Measurements from ENCODE around the gene PRKCE.

PRKCE gene

DNA sequence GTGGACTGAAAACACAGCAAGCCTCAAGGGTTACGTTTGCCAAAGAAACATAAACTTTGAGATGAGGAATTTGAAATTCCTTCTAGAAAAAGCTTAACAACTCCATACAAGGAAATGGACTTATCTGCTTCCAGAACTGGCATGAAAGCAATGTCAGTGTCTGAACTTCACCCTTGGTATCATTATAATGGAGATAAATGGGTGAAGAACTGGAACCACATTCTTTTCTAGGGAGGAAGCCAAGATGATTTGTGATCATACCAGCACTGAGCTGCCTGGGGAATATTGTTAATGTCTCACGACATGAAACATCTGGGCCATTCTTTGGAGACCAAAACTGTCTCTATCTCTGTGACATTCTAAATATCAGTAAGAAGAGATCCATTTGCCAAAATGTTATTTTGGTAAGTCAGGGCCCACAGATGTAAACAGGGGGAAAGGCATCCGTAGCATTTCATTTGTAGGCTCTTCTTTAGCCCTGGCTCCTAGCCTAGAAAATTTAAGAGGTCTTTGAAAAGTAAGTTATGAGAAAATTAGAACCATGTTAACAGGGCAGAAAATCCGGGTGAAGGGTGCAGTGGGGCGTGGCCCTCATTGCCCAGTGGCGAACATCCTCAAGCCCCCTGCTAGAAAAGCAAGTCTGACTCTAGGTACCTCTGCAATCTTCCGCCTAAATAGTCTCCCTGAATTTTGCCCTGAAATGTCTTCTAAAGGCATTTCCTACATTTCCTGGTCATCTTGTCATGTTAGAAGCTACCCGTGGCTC, 350.4 kb downstream of the PRKCE start:
- DNase-seq (ENCODE audit: insufficient read length, low spot score) (no peak), FAIRE-seq (peak; percentile 36)

DNA sequence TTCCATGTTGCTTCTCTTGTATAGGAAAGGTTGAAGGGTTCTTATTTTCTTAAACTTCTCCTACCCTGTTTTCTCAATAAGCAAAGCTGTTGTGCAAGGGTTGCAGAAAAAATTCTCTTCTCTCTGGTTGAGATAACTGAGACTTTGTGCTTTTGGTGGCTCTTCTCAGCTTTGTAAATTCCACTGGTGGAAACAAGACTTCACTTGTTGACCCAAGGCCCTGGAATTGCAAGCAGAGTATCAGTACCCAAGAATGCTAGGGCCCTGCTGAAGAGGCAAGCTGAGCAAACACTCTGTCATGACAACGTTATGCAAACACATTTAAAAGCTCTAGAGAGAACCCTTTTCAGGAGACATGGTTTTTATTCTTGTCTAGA, 351.0 kb downstream of the PRKCE start:
- FAIRE-seq (no peak), DNase-seq (ENCODE audit: insufficient read length, low spot score) (no peak)

DNA sequence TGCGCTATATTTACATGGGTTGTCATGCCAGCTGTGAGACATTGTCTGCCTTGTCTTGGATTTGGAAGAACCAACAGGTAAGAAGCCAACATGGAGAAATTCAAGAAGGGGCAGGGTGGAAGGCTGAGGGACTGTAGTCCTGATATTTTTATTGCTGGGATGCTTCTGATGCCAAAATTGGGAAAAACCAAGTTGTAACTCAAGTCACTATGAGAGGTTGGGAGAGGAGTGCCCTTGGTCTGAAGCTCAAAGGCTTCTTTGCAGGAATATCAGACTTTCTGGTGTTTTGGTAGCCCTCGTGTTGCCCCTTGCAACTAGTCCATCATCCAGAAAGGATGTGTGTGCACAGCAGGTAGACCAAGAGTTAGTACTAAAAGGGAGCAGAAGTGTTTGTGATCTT, 351.5 kb downstream of the PRKCE start:
- FAIRE-seq (no peak), DNase-seq (ENCODE audit: insufficient read length, low spot score) (no peak)

DNA sequence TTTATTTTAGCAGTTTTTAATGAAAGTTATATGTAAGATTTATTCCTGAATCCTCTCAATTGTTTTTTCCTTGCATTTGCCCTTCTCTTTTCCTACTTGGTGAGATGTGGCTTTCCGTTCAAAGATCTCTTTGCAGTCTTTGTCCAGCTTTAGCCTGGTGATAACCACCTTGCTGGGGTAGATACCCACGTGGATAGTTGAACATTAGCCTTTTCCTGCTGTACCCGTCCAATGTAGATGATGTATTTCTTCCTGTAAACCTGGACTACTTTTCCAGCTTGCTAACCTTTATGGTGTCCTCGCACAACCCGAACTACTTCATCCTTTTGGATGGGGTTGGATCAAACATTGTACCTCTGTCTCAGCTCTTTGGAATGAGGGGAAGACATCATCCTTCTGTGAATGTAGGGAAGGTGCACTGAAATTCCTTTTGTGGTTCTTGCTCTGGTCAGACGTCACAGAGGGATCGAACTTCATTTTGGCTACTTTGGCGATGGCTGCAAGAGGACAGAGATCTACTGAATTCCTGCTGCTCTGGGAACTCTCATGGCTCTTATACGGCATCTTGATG, 352.5 kb downstream of the PRKCE start:
- no peak for DNase-seq (ENCODE audit: insufficient read length, low spot score)
- no peak for FAIRE-seq

DNA sequence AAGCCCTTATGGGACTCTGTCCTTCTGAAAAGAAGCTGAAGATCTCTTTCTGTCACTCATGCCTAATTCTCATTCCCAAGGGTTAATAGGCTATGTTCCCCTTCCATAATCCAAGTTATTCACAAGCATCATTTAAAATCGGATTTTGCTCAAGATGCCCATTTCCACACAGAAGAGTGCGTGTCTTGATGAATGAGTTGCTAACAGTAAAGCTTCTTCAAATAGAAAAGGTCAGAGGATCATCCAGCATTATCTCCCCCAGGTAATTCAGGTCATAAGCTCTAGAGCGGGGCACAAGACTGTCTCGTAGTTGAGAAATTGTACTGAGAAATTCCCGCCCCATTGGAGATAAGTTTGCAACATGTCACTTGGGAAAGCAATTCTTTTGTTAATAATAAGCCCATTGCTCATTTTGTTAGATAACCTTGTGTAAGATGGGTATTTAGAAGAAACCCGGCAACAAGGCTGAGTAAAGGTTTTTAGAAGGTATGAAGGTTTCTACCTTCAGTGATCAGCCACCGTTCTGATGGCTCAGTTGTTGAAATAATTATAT, 355.1 kb downstream of the PRKCE start:
- DNase-seq (ENCODE audit: insufficient read length, low spot score) (no peak), FAIRE-seq (no peak)

DNA sequence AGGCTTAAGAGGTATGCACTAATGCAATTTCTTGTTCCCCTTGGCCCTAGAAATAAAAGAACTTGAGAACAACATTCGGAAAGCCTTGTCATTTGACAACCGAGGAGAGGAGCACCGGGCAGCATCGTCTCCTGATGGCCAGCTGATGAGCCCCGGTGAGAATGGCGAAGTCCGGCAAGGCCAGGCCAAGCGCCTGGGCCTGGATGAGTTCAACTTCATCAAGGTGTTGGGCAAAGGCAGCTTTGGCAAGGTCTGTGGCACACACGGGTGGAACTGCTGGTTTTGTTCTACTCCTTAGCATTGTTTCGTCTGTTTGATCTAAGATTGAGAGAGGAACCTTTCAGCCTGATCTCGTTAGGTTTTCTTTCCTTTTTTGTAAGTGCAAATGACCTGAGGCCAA, 355.9 kb downstream of the PRKCE start:
- no peak for DNase-seq (ENCODE audit: insufficient read length, low spot score)
- FAIRE-seq = no peak

DNA sequence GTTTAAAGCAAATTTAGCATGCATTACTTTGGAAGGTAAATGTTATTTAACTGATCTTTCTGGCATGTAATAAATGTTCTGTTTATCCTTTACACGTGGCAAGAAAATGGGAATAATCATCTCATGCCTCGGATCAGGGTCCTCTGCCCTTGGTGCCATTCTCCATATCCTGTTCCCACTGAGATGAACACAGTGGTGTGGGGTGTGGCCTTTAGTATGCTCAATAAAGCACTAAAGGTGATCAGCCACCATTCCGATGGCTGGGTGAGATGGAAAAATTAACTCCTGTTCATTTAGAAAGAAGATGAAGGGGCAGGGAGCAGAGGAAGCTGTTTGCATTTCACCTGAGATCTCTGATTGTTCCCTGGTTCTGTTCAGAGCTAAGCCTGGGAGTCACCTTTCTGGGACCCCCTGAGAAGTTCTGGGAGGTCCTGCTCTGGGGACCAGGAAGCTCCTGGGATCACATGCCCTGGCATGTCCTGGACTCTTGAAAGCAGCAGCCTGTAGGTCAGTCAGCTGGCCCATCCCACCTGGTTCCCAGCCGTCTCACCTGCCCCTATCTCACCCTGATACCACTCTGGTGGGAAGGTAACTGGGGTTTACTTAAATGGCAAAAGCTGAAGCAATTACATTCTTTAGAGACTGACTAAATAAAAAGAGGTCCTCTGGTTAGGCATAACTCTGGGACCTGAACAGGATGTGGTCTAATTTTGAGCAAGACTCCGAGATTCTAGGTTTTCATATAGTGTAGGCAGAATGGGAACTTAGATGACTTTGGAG, 356.8 kb downstream of the PRKCE start:
- FAIRE-seq = no peak
- DNase-seq (ENCODE audit: insufficient read length, low spot score) = no peak

DNA sequence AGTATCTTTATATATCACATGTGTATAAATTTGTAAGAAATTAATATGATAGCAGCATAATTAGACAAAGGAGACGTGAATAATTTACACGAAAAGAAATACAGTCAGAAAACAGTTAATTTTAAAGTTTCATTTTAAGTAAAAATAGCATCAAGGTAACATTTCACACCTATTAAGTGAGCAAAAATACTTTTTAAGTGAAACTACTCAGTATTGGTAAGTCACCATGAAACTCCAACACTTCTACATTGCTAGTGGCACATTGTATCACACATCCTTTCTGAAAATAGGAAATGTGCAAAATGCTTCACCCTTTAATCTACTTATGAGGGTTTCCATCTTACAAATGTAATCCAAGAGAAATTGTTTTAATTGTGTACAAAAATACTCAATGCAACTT, 357.8 kb downstream of the PRKCE start:
- FAIRE-seq = no peak
- no peak for DNase-seq (ENCODE audit: insufficient read length, low spot score)

DNA sequence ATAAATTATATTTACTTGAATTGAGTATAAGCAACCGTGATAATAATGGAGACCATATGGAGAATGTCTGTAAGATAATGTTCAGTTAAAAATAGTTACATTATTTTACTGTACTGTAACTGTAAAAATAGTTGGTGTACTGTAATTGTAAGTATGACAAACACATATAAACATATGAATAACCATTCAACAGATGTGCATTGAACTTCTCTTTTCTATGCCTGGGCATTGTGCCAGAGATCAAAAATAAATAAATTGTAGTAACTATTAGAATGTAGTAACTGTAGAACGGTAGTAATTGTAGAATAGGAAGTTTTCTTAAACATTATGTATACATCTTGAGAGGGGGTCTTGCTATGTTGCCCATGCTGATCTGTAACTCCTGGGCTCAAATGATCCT, 358.3 kb downstream of the PRKCE start:
- FAIRE-seq = no peak
- no peak for DNase-seq (ENCODE audit: insufficient read length, low spot score)

DNA sequence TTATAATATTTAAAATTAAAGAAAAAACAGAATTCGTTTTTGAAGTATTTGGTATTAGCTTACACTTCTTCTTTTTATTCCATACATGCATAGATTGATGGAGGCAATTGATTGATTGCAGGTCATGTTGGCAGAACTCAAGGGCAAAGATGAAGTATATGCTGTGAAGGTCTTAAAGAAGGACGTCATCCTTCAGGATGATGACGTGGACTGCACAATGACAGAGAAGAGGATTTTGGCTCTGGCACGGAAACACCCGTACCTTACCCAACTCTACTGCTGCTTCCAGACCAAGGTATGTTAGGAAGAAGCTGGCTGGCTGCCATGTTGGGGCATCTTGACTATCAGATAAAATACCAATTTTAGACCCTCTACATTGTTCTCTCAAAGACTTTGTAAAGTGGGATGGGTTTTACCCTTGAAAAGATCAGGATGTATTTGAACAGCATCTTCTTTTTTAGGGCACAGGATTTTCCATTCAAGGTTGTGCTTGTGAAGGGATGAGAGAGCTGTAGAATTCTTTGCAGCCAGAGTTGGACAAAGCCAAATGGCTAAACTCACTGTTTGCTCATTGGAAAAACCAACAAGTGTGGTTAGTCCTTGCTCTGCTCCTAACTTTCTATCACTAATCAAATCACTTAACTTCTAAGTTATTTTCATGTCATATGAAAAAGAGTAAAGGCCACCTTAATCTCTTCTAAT, 358.9 kb downstream of the PRKCE start:
- FAIRE-seq (no peak), DNase-seq (ENCODE audit: insufficient read length, low spot score) (no peak)

DNA sequence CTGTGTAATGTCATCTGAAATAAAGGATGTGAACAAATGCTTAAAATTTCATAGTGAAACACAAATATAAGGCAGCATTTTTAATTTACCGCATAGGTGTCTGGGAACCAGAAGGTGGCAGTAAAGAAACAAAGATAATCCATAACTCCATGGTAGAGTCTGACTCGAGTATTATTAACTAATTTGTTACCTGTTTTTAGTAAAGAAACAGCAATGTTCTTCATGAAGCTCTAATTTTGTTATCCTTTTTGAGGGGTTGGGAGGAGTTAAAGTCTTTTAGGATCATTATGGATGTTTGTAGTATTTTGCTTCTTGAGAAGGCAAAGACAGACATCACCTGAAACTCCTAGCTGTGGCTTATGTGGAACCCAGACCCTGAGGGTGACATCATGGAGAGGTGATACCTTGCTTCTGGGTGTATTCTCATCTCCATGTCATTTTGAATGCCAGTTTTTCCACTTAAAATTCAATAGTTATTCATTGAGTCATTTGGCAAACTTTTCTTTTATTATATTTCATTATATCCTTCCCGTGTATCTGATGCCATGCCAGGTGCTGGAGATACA, 359.5 kb downstream of the PRKCE start:
- FAIRE-seq (no peak), DNase-seq (ENCODE audit: insufficient read length, low spot score) (peak; percentile 65)

DNA sequence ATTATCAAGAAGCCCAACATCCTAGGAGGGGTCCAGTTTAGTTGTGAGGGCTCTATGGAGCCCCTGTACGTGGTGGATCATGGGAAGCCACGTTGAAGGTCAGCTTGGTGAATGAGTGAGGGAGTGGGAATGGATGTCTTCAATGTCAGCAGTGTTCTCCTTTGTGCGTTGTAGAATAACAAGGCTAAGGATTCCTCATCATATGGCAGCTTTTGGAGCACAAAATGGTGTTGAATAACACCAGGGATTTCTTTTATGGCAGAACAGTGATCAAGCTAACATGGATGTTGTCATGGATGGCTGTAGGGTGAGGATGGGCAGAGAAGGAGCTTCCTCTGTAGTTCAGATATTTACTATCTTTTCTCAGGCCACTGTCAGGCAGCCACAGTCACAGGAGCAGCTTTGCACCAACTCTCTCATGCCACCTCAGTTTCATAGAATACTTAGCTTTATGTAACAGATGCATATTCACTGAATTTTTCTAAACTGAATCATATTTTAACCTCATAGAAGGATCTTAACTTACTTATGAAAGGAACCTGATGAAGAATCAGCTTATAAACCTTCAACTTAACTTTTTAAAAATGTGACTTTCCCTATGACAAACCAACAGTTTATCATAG, 361.3 kb downstream of the PRKCE start:
- FAIRE-seq (peak; percentile 60), DNase-seq (ENCODE audit: insufficient read length, low spot score) (no peak)

DNA sequence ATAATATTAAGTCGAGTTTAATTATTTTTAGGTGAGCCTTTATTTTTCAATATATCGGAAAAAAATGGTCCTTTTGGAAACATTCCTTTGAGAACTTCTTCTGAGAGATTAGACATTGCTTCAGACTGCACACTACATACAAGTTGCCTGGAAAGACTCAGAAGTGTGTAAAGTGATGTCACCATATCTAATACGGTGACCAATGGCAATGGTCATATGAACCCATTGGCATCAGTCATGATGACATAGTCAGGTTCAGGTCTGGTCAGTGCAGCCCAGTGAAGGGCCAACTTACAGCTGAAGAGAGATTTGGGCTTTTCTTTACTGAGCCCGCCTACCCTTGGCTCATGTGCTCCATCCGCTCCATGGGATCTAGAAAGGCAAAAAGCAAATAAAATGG, 362.3 kb downstream of the PRKCE start:
- DNase-seq (ENCODE audit: insufficient read length, low spot score) (no peak), FAIRE-seq (no peak)

DNA sequence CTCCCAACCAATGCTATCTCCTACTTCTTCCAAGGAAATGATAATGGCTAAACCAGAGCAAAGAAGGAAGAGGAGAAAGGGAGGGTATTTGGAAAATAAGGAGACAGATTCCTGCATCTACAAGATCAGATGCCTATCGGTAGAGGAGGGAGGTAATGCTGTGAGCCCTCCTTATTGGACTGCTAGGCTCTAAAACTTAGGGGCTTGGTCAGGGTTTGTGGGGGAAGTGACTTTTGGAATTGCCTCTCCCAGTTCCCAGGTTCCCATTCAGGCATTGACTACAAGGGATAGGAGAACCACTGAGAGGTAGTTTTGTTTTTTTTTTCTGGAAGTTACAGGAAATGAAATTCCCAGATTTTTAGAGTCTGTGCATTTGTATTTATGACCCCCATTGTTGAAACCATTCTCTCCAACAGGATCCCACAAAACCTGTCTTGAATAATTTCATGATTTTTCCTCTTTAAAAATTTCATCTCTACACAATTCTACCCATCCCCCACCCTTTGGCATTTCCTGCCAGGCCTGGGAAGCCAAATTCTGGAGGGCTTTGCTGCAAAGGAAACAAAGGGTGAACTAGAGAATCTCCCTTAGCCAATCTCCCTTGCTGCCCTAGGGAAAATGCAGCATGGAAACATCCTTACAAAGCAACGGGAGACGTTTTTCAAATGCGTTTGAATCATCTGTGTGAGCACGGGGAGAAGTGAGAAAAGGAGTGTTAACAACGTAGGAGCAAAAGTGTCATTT, 363.6 kb downstream of the PRKCE start:
- DNase-seq (ENCODE audit: insufficient read length, low spot score) (peak; percentile 58), FAIRE-seq (no peak)

DNA sequence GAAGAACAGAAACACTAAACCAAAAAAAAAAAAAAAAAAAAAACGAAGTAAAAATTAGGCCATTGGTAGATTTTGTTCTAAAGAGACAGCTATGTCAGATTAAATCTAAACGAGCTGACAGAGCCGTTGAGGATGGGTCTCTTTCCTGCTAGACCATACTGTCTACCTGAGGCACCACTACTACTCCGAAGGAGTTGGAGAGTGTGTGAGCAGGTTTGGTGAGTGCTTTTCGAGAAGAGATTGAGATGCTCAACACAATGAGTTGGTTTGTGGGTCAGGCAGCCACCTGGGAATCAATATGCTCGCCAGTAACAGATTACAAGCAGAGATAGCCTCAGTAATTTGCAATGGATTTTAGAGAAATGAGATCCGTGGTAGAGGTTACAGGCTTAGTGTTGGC, 364.2 kb downstream of the PRKCE start:
- DNase-seq (ENCODE audit: insufficient read length, low spot score) = no peak
- no peak for FAIRE-seq

DNA sequence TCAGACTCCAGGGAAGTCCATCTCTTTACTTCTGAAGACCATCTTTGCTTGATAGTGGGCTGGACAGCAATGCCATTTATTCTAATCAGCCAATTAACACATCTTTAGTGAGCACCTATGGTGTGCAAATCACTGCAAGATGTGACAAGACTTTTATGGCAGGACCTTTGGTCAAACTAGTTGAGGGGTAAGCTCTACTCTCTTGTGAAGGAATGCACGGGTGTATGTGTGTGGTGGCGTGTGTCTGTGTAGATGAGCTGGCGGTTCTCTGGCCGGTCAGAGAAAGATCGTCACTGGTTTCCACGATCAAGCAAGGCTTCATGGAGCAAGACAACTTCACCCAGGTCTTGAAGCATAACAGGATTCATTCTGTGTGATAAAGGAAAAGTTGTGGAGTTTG, 364.6 kb downstream of the PRKCE start:
- DNase-seq (ENCODE audit: insufficient read length, low spot score) = no peak
- FAIRE-seq = no peak

DNA sequence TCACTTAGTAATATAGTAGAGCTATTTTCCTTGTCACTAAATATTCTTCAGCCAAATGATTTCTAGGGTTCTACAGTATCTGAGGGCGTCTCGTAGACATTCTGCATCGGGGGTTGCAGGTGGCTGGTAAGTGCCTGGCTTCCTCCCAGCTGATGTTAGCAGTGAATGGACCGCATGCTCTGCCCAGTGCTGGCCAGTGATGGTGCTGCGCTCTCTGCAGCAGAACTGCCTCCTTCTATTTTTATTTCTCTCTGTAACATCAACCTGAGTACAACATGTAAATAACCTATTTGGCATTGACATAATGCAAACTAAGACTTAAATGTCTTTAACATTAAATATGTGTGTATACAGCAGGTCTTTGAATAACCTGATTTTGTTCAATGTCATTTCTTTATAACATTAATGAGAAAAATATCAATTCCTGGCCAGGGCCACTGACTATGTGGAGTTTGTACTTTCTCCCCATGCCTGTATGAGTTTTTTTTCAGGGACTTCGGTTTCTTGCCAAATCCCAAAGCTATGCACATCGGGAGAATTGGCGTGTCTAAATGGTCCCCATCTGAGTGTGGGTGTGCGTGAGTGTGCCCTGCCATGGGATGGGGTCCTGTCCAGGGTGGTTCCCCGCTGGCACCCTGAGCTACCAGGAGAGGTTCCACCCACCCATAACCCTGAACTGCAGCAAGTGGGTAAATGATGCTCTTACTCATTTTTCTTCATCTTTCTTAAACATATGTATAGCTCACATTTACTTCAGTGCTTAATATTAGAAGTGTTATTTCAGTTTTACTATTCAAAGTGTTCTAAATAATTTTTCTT, 367.5 kb downstream of the PRKCE start:
- no peak for FAIRE-seq

DNA sequence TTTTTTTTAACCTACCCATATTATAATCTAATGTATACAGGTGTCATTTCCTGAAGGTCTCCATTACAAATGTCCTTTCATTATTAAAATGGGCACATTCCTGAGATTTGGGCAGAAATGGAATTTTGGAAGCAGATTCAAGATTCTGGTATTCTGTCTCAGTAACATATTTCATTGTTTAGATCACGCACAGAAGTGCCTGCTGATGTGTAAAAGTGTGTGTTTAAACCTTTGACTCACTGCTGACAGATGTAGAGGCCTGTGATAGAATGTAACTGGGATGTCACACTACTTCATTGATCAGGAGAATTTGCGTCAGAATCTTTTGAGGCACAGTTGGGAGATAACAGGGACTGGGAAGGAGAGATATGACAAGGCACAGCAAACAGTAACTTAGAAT, 368.9 kb downstream of the PRKCE start:
- DNase-seq (ENCODE audit: insufficient read length, low spot score) (no peak), FAIRE-seq (no peak)

More for the DNA sequence above, 367.5 kb downstream of the PRKCE start:
- DNase-seq (ENCODE audit: insufficient read length, low spot score) = no peak
